ENCODE measurements around the gene HLA-E.
"Not testable (repeated sequence)": the region's sequence is repeated elsewhere in the genome, so short reads cannot be mapped to it uniquely, and the experiment has no call there.

HLA-E gene

DNA sequence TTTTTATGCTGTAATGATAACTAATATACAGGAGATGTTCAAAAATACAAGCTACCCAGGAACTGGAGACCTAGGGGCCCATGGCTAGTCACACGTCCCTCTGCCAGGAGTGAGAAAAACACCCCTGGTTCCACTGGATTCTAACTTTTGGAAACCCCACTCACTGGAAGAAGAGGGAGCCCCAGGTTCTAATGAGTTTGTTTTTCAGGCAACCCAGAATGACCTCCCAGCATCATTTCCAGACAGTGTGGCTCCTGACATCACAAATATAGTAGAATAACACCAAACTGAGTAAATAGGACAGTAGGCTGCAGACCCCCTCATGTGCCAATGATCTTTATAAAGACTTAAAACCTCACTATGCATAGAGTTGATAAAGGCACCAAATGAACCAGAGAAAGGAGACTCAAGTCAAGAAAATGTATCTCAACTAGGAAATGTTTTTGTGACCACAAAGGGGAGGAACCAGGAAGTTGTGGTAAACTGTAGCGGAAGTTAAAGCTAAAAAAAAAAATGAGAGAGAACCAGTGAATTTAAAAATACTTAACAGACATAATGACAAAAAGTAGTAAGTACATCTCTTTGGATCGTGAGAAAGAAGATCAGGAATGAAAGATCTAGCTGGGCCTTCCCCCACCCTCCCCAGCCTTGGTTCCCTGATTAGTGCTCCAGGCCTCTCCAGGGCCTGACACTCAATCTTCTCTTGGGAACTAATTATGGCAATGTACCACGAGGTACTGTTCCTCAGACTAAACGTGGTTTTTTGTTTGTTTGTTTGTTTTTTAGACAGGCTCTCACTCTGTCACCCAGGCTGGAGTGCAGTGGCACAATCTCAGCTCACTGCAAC lies 19.8 kb downstream of the HLA-E start:
- no peak for DNase-seq (ENCODE audit: low spot score)

GRCh38 chr6:30510419-30511168 lies 21.3 kb downstream of the HLA-E start:
- DNase-seq (ENCODE audit: low spot score): no peak

- no peak for DNase-seq (ENCODE audit: low spot score)
These were observed 21.8 kb downstream of the HLA-E start for GRCh38 chr6:30511169-30511546.

DNA sequence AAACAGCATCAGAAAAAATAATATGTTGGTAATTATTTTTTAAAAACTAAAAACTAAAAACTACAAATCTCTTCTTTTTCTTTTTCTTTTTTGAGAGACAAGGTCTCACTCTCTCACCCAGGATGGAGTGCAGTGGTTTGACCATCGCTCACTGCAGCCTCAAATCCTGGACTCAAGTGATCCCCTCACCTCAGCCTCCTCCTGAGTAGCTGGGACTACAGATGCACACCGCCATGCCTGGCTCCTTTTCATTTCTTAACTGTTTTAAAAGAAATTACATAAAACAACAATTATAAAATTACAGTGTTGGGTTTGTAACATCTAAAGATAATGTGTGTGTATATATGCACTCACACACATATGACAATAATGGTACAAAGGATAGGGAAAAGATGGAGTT lies 24.1 kb downstream of the HLA-E start:
- no peak for DNase-seq (ENCODE audit: low spot score)

- DNase-seq (ENCODE audit: low spot score): no peak
These were observed 25.8 kb downstream of the HLA-E start for GRCh38 chr6:30515106-30515505.

- peak; percentile 78 for DNase-seq (ENCODE audit: low spot score)
These were observed 26.8 kb downstream of the HLA-E start for GRCh38 chr6:30515944-30516753.

DNA sequence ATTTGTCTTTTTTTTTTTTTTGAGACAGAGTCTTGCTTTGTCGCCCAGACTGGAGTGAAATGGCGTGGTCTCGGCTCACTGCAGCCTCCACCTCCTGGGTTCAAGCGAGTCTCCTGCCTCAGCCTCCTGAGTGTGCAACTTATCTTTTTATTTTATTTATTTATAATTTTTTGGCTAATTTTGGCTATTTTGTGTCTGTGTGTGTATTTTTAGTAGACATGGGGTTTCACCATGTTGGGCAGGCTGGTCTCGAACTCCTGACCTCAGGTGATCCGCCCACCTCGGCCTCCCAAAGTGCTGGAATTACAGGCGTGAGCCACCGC lies 27.4 kb downstream of the HLA-E start:
- not testable (repeated sequence) for DNase-seq (ENCODE audit: low spot score)

- DNase-seq (ENCODE audit: low spot score): not testable (repeated sequence)
These were observed 28.6 kb downstream of the HLA-E start for GRCh38 chr6:30517767-30518504.

DNA sequence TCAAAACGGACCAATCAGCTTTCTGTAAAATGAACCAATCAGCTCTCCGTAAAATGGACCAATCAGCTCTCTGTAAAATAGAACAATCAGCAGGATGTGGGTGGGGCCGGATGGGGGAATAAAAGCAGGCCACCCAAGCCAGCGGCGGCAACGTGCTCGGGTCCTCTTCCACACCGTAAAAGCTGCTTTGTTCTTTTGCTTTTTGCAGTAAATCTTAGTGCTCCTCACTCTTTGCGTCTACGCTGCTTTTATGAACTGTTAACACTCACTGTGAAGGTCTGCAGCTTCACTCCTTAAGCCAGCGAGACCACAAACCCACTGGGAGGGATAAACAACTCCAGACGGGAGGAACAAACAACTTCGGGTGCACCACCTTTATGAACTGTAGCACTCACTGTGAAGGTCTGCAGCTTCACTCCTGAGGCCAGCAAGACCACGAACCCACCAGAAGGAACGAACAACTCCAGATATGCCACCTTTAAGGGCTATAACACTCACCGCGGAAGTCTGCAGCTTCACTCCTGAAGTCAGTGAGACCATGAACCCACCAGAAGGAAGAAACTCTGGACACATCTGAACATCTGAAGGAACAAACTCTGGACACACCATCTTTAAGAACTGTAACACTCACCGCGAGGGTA lies 29.3 kb downstream of the HLA-E start:
- DNase-seq (ENCODE audit: low spot score): not testable (repeated sequence)

DNA sequence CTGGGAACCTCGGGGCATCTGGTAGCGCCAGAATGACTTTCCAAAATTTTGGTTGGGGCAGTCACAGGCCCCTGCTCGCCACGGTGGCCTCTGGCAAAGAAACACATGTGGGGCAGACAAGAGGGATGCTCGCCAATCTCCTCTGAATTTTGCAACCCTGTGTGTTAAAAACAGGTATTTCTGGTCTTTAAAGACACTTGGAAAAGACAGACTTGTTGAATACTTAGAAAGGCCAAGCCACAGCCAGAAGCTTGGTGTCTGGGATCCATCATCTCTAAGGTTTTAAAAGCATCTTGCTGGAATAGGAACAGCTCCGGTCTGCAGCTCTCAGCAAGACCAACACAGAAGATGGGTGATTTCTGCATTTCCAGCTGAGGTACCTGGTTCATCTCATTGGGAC lies 31.2 kb downstream of the HLA-E start:
- DNase-seq (ENCODE audit: low spot score): no peak

DNA sequence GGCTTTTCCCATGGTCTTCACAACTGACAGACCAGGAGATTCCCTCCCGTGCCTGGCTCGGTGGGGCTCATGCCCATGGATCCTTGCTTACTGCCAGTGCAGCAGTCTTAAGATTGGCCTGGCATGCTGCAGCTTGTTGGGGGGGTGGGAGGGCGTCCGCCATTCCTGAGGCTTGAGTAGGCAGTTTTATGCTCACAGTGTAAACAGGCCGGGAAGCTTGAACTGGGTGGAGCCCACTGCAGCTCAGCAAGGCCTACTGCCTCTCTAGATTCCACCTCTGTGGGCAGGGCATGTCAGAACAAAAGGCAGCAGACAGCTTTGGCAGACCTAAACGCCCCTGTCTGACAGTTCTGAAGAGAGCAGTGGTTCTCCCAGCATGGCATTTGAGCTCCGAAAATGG lies 31.8 kb downstream of the HLA-E start:
- DNase-seq (ENCODE audit: low spot score): not testable (repeated sequence)

- DNase-seq (ENCODE audit: low spot score): not testable (repeated sequence)
These were observed 32.6 kb downstream of the HLA-E start for GRCh38 chr6:30521952-30522351.

DNA sequence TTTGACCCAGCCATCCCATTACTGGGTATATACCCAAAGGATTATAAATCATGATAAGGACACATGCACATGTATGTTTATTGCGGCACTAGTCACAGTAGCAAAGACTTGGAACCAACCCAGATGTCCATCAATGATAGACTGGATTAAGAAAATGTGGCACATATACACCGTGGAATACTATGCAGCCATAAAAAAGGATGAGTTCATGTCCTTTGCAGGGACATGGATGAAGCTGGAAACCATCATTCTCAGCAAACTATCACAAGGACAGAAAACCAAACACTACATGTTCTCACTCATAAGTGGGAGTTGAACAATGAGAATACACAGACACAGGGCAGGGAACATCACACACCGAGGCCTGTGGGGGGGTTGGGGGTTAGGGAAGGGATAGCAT lies 37.1 kb downstream of the HLA-E start:
- not testable (repeated sequence) for DNase-seq (ENCODE audit: low spot score)

- not testable (repeated sequence) for DNase-seq (ENCODE audit: low spot score)
These were observed 40.1 kb downstream of the HLA-E start for GRCh38 chr6:30529349-30529875.

DNA sequence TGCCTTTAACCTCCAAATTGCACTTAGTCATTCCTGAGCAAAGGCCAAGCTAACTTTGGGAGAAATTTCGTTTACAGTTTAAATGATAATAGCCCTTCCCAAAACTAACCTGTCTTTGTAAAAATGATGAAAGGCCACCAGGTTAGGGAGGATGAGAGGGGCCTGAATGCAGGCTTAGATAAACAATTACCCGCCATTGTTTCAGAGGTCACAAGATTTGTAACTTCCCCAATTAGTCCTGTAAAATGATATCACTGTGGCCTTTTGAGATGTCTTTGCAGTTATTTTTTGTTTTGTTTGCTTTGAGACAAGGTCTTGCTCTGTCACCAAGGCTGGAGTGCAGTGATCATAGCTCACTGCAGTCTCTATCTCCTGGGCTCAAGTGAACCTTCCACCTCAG lies 40.7 kb downstream of the HLA-E start:
- DNase-seq (ENCODE audit: low spot score): no peak

DNA sequence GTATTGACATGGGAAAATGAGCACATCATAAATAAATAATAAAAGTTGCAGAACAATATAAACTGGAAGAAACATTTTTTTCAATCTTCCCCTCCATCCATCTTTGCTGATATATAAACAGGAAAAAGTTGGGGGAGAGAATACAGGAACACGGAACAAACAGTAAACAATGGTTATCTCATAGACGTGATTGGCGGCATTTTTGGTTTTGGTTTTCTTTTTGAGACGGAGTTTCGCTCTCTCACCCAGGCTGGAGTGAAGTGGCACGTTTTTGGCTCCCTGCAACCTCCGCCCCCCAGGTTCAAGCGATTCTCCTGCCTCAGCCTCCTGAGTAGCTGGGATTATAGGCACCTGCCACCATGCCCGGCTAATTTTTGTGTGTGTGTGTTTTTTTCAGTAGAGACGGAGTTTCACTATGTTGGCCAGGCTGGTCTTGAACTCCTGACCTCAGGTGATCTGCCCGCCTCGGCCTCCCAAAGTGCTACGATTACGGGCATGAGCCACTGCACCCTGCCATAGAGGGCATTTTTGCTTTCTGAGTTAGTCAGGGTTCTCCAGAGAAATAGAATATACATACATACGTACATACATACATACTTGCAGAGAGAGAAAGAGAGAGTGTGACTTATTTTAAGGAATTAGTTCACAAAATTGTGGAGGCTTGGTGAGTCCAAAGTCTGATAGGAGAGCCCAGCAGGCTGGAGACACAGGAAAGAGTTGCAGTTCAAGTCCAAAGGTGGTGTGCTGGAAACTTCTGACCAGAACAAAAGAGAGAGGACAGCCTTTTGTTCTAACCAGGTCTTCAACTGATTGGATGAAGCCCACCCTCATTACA lies 44.4 kb downstream of the HLA-E start:
- DNase-seq (ENCODE audit: low spot score): no peak

GRCh38 chr6:30537931-30538330 lies 48.6 kb downstream of the HLA-E start:
- DNase-seq (ENCODE audit: low spot score): no peak

DNA sequence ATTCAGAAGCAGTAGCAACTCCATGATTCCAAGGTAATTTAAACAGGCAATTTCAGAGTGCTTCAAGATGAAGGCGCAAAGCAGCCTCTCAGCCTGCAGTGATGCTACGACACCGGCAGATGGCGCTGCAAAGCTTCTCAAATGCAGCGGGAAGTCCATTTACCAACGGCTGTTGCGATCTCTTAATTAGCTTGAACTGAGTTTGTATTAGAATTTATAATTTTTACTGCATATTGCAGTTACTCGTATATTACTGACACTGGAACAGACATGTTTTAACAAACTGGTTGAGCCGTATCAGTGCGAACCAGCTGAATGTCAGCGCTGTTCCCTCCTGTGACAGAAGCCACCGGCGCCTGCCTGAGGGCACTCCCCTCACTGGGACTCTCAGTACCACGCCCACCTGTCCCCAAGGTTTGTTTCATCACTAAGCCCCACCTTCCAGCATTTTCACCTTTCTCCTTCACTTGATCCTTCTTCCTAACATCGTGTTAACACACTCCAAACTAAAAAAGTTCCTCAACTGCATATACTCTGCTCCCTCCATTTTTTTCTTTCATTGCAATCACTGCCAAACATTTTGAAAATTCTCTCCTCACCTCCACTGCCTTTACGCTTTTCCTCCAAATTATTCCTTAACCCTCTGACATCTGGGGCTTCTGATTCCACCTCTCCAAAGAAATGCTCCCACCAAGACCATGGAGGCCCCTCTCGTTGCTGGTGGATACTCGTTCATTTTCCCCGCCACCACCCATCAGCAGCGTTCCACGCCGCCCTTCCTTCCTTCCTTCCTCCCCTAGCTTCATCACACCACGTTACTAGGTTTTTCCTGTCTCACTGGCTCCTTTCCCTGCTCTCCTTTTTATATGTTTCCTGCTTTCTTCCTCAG lies 52.5 kb downstream of the HLA-E start:
- DNase-seq (ENCODE audit: low spot score): peak; percentile 79

DNA sequence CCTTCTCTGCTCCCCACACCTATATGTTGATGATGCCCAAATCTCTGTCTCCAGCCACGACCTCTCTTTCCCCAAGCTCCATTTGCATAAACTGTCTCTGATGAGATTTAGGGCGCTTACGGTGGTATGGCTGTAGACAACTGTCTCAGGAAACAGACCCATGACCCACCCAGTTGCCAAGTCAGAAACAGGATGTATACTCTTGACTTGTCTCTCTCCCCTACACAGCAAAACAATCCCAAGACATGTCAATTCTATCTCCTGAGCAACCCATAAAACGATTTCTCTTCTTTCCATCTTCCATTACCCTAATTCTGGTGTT lies 53.1 kb downstream of the HLA-E start:
- no peak for DNase-seq (ENCODE audit: low spot score)

Measured in COLO829 (cell line).